Kidney (tissue), 14 donors: Measurements from ENCODE around the gene TSPAN13. TPM values are rescaled to one million over a fixed set of nuclear protein-coding genes. Genes with fewer than 3 reads are reported as not detected.

Experiments used
- DNase-seq, 5 donors: peaks; one replicate each; pipeline ENCODE4 v3.0.0-alpha.2; 2013 to 2020
- FAIRE-seq: peaks from 2 replicates; lab custom pipeline; 2012; peaks lifted over from hg19 to GRCh38; lab: Jason Lieb, UNC
- H3K27ac ChIP-seq, 2 donors: one replicate each; pipeline ENCODE4 v1.7.0; 2013; ENCODE audit warnings: low read depth in 2 of 2, low read length in 2 of 2, inconsistent platforms in 1 of 2
- H3K27me3 ChIP-seq: one replicate; pipeline ENCODE4 v1.7.1; 2013; ENCODE audit warnings: low read length, inconsistent platforms; ENCODE audit not compliant: control insufficient read depth, insufficient read depth
- H3K36me3 ChIP-seq, 3 donors: one replicate each; pipeline versions ENCODE4 v1.7.0 to v1.7.1; 2013; ENCODE audit warnings: low read length in 3 of 3, control low read depth in 1 of 3, inconsistent platforms in 1 of 3; ENCODE audit not compliant: insufficient read depth in 3 of 3, control insufficient read depth in 2 of 3
- H3K4me1 ChIP-seq, 3 donors: one replicate each; pipeline versions ENCODE4 v1.7.0 to v1.7.1; 2013; ENCODE audit warnings: low read length in 3 of 3, inconsistent platforms in 1 of 3, low read depth in 1 of 3; ENCODE audit not compliant: control insufficient read depth in 2 of 3, insufficient read depth in 2 of 3
- H3K4me3 ChIP-seq, 3 donors: one replicate each; pipeline versions ENCODE4 v1.7.0 to v1.8.1; 2013; ENCODE audit warnings: low read length in 3 of 3, control low read depth in 1 of 3, inconsistent platforms in 1 of 3
- H3K9ac ChIP-seq, 3 donors: one replicate each; pipeline versions ENCODE4 v1.7.0 to v1.7.1; 2013; ENCODE audit warnings: low read length in 3 of 3, control low read depth in 1 of 3, inconsistent platforms in 1 of 3
- H3K9me3 ChIP-seq, 3 donors: one replicate each; pipeline versions ENCODE4 v1.7.0 to v1.7.1; 2013; ENCODE audit warnings: low read length in 3 of 3, control low read depth in 1 of 3, inconsistent platforms in 1 of 3; ENCODE audit not compliant: control insufficient read depth in 2 of 3, insufficient read depth in 1 of 3
- CTCF ChIP-seq: IDR thresholded peaks from 3 replicates; pipeline ENCODE4 v1.5.1; 2012; ENCODE audit warnings: mild to moderate bottlenecking, moderate library complexity, borderline replicate concordance; ENCODE audit not compliant: insufficient read depth; ENCODE audit errors: extremely low read depth
- intact Hi-C: fragments of 100-400 bp; cut with DNase I; formaldehyde crosslinking; loops from one replicate; pipeline ENCODE4 v1.11.1; 2022
- polyA plus RNA-seq: library from polyadenylated mRNA; stranded (reverse); fragments of 350-450 nt; fragmentation: Illumina TruSeq; extraction: RNeasy Lipid Tissue Mini Kit (QIAGEN cat#74804); gene quantifications from one replicate; pipeline ENCODE4 v1.2.3, GENCODE V29; 2014; ENCODE audit warnings: low read depth, low replicate concordance; ENCODE audit not compliant: insufficient read depth
- total RNA-seq: library from RNA; stranded (reverse); fragmentation: NEBNext Ultra II Directional; extraction: Animal tissue kit (Norgen Biotek cat#: 25700); gene quantifications from one replicate; pipeline ENCODE4 v1.2.1, GENCODE V29; 2021
- donor health status: control.
- donor health status: control.
- donor health status: control.
- donor health status: control.
- donor health status: control.
- donor health status: DM: yes; HTN: yes; CAD: no.
- donor health status: Normal renal cell carcinoma (clear cell type).

Gene TSPAN13
- total and polyA plus RNA-seq, 2 donors from 2014 or later: 10.2 to 23.8 TPM

DNA sequence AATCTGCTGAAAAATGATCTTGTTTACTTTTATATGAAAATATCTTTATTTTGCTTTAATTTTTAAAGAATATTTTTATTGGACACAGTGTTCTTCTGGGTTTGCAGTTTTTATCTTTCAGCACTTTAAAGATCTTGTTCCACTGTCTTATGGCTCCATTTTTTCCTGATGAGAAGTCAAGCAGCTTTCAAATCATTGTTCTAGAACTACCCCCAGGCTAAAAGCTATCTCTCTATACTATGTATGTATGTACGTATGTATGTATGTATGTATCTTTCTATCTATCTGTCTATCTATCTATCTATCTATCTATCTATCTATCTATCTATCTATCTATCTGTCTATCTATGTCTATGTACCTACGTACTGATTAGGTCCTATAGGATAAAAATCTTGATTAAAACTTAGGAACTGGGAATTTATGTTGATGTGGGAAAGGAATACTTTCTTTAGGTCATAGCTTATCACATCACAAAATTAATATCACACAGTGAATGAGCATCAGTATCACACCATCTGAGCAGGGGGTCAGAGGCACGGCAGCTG lies 35.4 kb upstream of the TSPAN13 start:
- H3K36me3 ChIP-seq: no peaks in the 10 kb centered on the region
- no peak for FAIRE-seq
- H3K4me3 ChIP-seq: no peak overlapping the region
- DNase-seq: no peak
- no peaks in the 10 kb centered on the region for H3K27me3 ChIP-seq
- H3K4me1 ChIP-seq: no peaks in the 10 kb centered on the region
- intact Hi-C loops: no loop called here
- no peak overlapping the region for H3K9ac ChIP-seq
- H3K9me3 ChIP-seq: no peaks in the 10 kb centered on the region
- TF ChIP-seq CTCF: no peak
- H3K27ac ChIP-seq: no peak overlapping the region

GRCh38 chr7:16719699-16720098 lies 33.9 kb upstream of the TSPAN13 start:
- H3K9me3 ChIP-seq: no peaks in the 10 kb centered on the region
- DNase-seq (no peak), FAIRE-seq (no peak)
- H3K36me3 ChIP-seq: no peaks in the 10 kb centered on the region
- H3K4me1 ChIP-seq: no peaks in the 10 kb centered on the region
- H3K27ac ChIP-seq: no peak overlapping the region
- H3K9ac ChIP-seq: no peak overlapping the region
- intact Hi-C loops: no loop called here
- no peak for TF ChIP-seq CTCF
- no peak overlapping the region for H3K4me3 ChIP-seq
- no peaks in the 10 kb centered on the region for H3K27me3 ChIP-seq

DNA sequence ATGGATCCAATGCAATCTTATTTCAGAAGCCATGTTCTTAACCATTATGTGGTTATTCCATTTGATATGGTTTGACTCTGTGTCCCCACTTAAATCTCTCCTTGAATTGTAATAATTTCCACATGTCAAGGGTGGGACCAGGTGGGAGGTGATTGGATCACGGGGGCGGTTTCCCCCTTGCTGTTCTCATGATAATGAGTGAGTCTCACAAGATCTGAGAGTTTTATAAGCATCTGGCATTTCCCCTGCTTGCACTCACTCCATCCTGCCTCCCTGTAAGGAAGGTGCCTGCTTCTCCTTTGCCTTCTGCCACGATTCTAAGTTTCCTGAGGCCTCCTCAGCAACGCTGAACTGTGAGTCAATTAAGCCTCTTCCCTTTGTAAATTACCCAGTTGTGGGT lies 32.0 kb upstream of the TSPAN13 start:
- no peak overlapping the region for H3K9ac ChIP-seq
- no peak for TF ChIP-seq CTCF
- intact Hi-C loops: no loop called here
- H3K27me3 ChIP-seq: no peaks in the 10 kb centered on the region
- H3K9me3 ChIP-seq: no peaks in the 10 kb centered on the region
- FAIRE-seq (no peak), DNase-seq (no peak)
- no peaks in the 10 kb centered on the region for H3K36me3 ChIP-seq
- no peak overlapping the region for H3K27ac ChIP-seq
- H3K4me1 ChIP-seq: no peaks in the 10 kb centered on the region
- no peak overlapping the region for H3K4me3 ChIP-seq

- no peak overlapping the region for H3K9ac ChIP-seq
- intact Hi-C loops: no loop called here
- H3K36me3 ChIP-seq: no peaks in the 10 kb centered on the region
- no peaks in the 10 kb centered on the region for H3K9me3 ChIP-seq
- H3K4me3 ChIP-seq: no peak overlapping the region
- FAIRE-seq: no peak
- H3K27me3 ChIP-seq: no peaks in the 10 kb centered on the region
- H3K27ac ChIP-seq: no peak overlapping the region
- DNase-seq: no peak
- no peak for TF ChIP-seq CTCF
- H3K4me1 ChIP-seq: no peaks in the 10 kb centered on the region
These were observed 29.2 kb upstream of the TSPAN13 start for GRCh38 chr7:16724344-16724743.
